Measurements from ENCODE around the gene PRDM15.
A peak's percentile ranks its signal among the peaks of the same experiment; 100 is the strongest.

PRDM15 gene

GRCh38 chr21:41805643-41806042, 73.5 kb downstream of the PRDM15 start:
- H3K14ac ChIP-seq (ENCODE audit: low read length in 2 of 2), result no peak overlapping the region
- no peak overlapping the region for H2BK15ac ChIP-seq (ENCODE audit: low read depth, poor library complexity, severe bottlenecking)
- WGBS, result over 99% methylated on average over 4 of the region's 4 CpGs
- H3K4me2 ChIP-seq (ENCODE audit: low read length, poor library complexity, severe bottlenecking), result no peak overlapping the region
- H4K91ac ChIP-seq (ENCODE audit: low read length), result no peak overlapping the region
- no peak overlapping the region for H3K18ac ChIP-seq (ENCODE audit: low read depth in 1 of 2, low read length in 2 of 2)
- H3K27ac ChIP-seq (ENCODE audit: low read length, poor library complexity, severe bottlenecking), result no peak overlapping the region
- H4K8ac ChIP-seq (ENCODE audit: low read length), result no peak overlapping the region
- no peak for DNase-seq
- H2AFZ ChIP-seq (ENCODE audit: low read depth, low read length), result no peak overlapping the region
- peaks cover 8% of the 10 kb centered on the region for H3K4me1 ChIP-seq (ENCODE audit: control insufficient read depth, insufficient read depth, low read depth, low read length)
- no peak overlapping the region for H2BK120ac ChIP-seq (ENCODE audit: low read depth, low read length)
- H3K9me3 ChIP-seq (ENCODE audit: control insufficient read depth, low read length), result no peaks in the 10 kb centered on the region
- H3K79me1 ChIP-seq (replicated peaks; ENCODE audit: low read length, poor library complexity, severe bottlenecking), result peaks cover 6% of the 10 kb centered on the region
- no peak overlapping the region for H3K4me3 ChIP-seq (ENCODE audit: insufficient read depth in 1 of 2, low read depth in 1 of 2, low read length in 2 of 2)
- H3K4ac ChIP-seq (ENCODE audit: low read depth in 1 of 2, low read length in 2 of 2), result no peak overlapping the region
- no peak overlapping the region for H3K23ac ChIP-seq (ENCODE audit: low read length in 2 of 2)
- H2BK12ac ChIP-seq (ENCODE audit: low read length in 2 of 2), result no peak overlapping the region
- no peak overlapping the region for H3K9ac ChIP-seq (ENCODE audit: low read length)
- no peak overlapping the region for H2AK5ac ChIP-seq (ENCODE audit: low read length, severe bottlenecking)
- peaks cover 40 to 44% of the 10 kb centered on the region in 2 experiments for H3K36me3 ChIP-seq (ENCODE audit: control insufficient read depth in 1 of 2, insufficient read depth in 2 of 2, low read depth in 1 of 2, low read length in 2 of 2)
- no peak overlapping the region for H2BK5ac ChIP-seq (ENCODE audit: low read depth, low read length, poor library complexity, severe bottlenecking)
- H3K27me3 ChIP-seq (ENCODE audit: control insufficient read depth in 1 of 2, insufficient read depth in 1 of 2, low read length in 2 of 2), result no peaks in the 10 kb centered on the region

DNA sequence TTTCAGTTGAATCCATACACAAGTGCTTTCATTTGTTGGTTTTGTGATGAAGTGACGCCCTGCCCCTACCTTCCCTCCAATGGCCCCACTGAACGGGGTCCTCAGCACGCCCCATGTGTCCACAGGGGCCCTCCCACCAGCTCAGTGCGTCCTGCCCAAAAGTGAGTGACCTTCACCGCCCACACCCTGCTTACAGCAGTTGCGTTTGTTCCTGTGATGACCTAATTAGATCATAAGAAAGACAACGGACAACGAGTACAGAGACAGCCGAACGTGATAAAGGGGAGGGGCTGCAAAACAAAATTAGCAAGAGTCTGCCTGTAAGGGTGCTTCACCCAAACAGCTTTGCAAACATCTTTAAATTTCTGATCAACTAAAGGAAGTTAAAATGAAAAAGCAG, 74.1 kb downstream of the PRDM15 start:
- Histone ChIP-seq H3K27me3 (ENCODE audit: control insufficient read depth in 1 of 2, insufficient read depth in 1 of 2, low read length in 2 of 2) (no peaks in the 10 kb centered on the region), H2BK12ac (ENCODE audit: low read length in 2 of 2) (no peak overlapping the region), H3K18ac (ENCODE audit: low read depth in 1 of 2, low read length in 2 of 2) (no peak overlapping the region), H4K91ac (ENCODE audit: low read length) (no peak overlapping the region), H3K23ac (ENCODE audit: low read length in 2 of 2) (no peak overlapping the region), H3K4ac (ENCODE audit: low read depth in 1 of 2, low read length in 2 of 2) (no peak overlapping the region), H3K4me3 (ENCODE audit: insufficient read depth in 1 of 2, low read depth in 1 of 2, low read length in 2 of 2) (no peak overlapping the region), H2BK5ac (ENCODE audit: low read depth, low read length, poor library complexity, severe bottlenecking) (no peak overlapping the region), H2BK15ac (ENCODE audit: low read depth, poor library complexity, severe bottlenecking) (no peak overlapping the region), H3K4me2 (ENCODE audit: low read length, poor library complexity, severe bottlenecking) (no peak overlapping the region), H3K36me3 (ENCODE audit: control insufficient read depth in 1 of 2, insufficient read depth in 2 of 2, low read depth in 1 of 2, low read length in 2 of 2) (peaks cover 40 to 43% of the 10 kb centered on the region in 2 experiments), H3K9ac (ENCODE audit: low read length) (no peak overlapping the region), H3K14ac (ENCODE audit: low read length in 2 of 2) (no peak overlapping the region), H2BK120ac (ENCODE audit: low read depth, low read length) (no peak overlapping the region), H3K4me1 (ENCODE audit: control insufficient read depth, insufficient read depth, low read depth, low read length) (peaks cover 8% of the 10 kb centered on the region), H3K79me1 (replicated peaks; ENCODE audit: low read length, poor library complexity, severe bottlenecking) (peaks cover 6% of the 10 kb centered on the region), H3K27ac (ENCODE audit: low read length, poor library complexity, severe bottlenecking) (no peak overlapping the region), H3K9me3 (ENCODE audit: control insufficient read depth, low read length) (no peaks in the 10 kb centered on the region), H2AK5ac (ENCODE audit: low read length, severe bottlenecking) (no peak overlapping the region), H4K8ac (ENCODE audit: low read length) (no peak overlapping the region), H2AFZ (ENCODE audit: low read depth, low read length) (no peak overlapping the region)
- WGBS, result 97% methylated on average over 10 of the region's 10 CpGs
- no peak for DNase-seq

DNA sequence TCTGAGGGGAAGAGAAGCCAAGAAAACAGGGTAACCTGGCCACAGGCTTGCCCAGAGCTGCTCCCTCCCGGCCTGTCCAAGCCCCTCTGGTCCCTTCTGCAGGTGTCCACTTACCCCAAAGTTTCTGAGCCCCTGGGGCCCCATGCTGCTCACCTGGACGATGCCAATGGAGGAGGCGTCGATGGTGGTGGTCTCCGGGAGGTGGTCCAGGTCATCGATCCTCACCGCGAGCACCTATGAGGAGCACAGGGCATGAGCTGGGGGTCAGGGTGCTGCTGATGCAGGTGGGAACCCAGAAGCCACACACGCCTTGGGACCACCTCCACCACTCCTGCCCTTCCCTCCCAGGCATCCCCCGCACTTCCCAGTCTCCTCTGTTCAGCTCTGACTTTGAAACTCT, 74.8 kb downstream of the PRDM15 start:
- Histone ChIP-seq H2AK5ac (ENCODE audit: low read length, severe bottlenecking) (no peak overlapping the region), H3K27ac (ENCODE audit: low read length, poor library complexity, severe bottlenecking) (no peak overlapping the region), H3K36me3 (ENCODE audit: control insufficient read depth in 1 of 2, insufficient read depth in 2 of 2, low read depth in 1 of 2, low read length in 2 of 2) (peaks cover 40 to 42% of the 10 kb centered on the region in 2 experiments), H3K4me2 (ENCODE audit: low read length, poor library complexity, severe bottlenecking) (no peak overlapping the region), H3K9ac (ENCODE audit: low read length) (no peak overlapping the region), H3K14ac (ENCODE audit: low read length in 2 of 2) (no peak overlapping the region), H3K79me1 (replicated peaks; ENCODE audit: low read length, poor library complexity, severe bottlenecking) (peaks cover 6% of the 10 kb centered on the region), H2AFZ (ENCODE audit: low read depth, low read length) (no peak overlapping the region), H4K8ac (ENCODE audit: low read length) (no peak overlapping the region), H2BK120ac (ENCODE audit: low read depth, low read length) (no peak overlapping the region), H3K4me1 (ENCODE audit: control insufficient read depth, insufficient read depth, low read depth, low read length) (peaks cover 8% of the 10 kb centered on the region), H3K27me3 (ENCODE audit: control insufficient read depth in 1 of 2, insufficient read depth in 1 of 2, low read length in 2 of 2) (no peaks in the 10 kb centered on the region), H3K23ac (ENCODE audit: low read length in 2 of 2) (no peak overlapping the region), H3K9me3 (ENCODE audit: control insufficient read depth, low read length) (no peaks in the 10 kb centered on the region), H2BK5ac (ENCODE audit: low read depth, low read length, poor library complexity, severe bottlenecking) (no peak overlapping the region), H2BK15ac (ENCODE audit: low read depth, poor library complexity, severe bottlenecking) (no peak overlapping the region), H4K91ac (ENCODE audit: low read length) (no peak overlapping the region), H3K18ac (ENCODE audit: low read depth in 1 of 2, low read length in 2 of 2) (no peak overlapping the region), H3K4ac (ENCODE audit: low read depth in 1 of 2, low read length in 2 of 2) (no peak overlapping the region), H2BK12ac (ENCODE audit: low read length in 2 of 2) (no peak overlapping the region), H3K4me3 (ENCODE audit: insufficient read depth in 1 of 2, low read depth in 1 of 2, low read length in 2 of 2) (no peak overlapping the region)
- no peak for DNase-seq
- 100% methylated on average over 10 of the region's 10 CpGs for WGBS

- Histone ChIP-seq H3K9ac (ENCODE audit: low read length) (no peak overlapping the region), H2AFZ (ENCODE audit: low read depth, low read length) (no peak overlapping the region), H2BK5ac (ENCODE audit: low read depth, low read length, poor library complexity, severe bottlenecking) (no peak overlapping the region), H4K91ac (ENCODE audit: low read length) (no peak overlapping the region), H2BK15ac (ENCODE audit: low read depth, poor library complexity, severe bottlenecking) (no peak overlapping the region), H3K79me1 (replicated peaks; ENCODE audit: low read length, poor library complexity, severe bottlenecking) (peaks cover 6% of the 10 kb centered on the region), H3K4ac (ENCODE audit: low read depth in 1 of 2, low read length in 2 of 2) (no peak overlapping the region), H3K9me3 (ENCODE audit: control insufficient read depth, low read length) (no peaks in the 10 kb centered on the region), H3K4me2 (ENCODE audit: low read length, poor library complexity, severe bottlenecking) (peak overlapping the region; percentile 8), H3K18ac (ENCODE audit: low read depth in 1 of 2, low read length in 2 of 2) (no peak overlapping the region), H2BK120ac (ENCODE audit: low read depth, low read length) (no peak overlapping the region), H4K8ac (ENCODE audit: low read length) (no peak overlapping the region), H3K36me3 (ENCODE audit: control insufficient read depth in 1 of 2, insufficient read depth in 2 of 2, low read depth in 1 of 2, low read length in 2 of 2) (peaks cover 43 to 45% of the 10 kb centered on the region in 2 experiments), H2AK5ac (ENCODE audit: low read length, severe bottlenecking) (no peak overlapping the region), H3K14ac (ENCODE audit: low read length in 2 of 2) (no peak overlapping the region), H3K4me1 (ENCODE audit: control insufficient read depth, insufficient read depth, low read depth, low read length) (peaks cover 8% of the 10 kb centered on the region), H3K27me3 (ENCODE audit: control insufficient read depth in 1 of 2, insufficient read depth in 1 of 2, low read length in 2 of 2) (no peaks in the 10 kb centered on the region), H3K4me3 (ENCODE audit: insufficient read depth in 1 of 2, low read depth in 1 of 2, low read length in 2 of 2) (no peak overlapping the region), H3K27ac (ENCODE audit: low read length, poor library complexity, severe bottlenecking) (no peak overlapping the region), H2BK12ac (ENCODE audit: low read length in 2 of 2) (no peak overlapping the region), H3K23ac (ENCODE audit: low read length in 2 of 2) (no peak overlapping the region)
- no peak for DNase-seq
- 91% methylated on average over 13 of the region's 13 CpGs for WGBS
Measured at GRCh38 chr21:41803316-41803715, 75.8 kb downstream of the PRDM15 start.

Measured in mesenchymal stem cell (in vitro differentiated cells and primary cell).